A673 (cell line): ENCODE measurements around the gene POLE.
"Not testable (repeated sequence)": the region's sequence is repeated elsewhere in the genome, so short reads cannot be mapped to it uniquely, and the experiment has no call there.

Experiments
- EZH2 ChIP-seq: fragments of 200-600 bp; sonication (generic); IDR thresholded peaks from 2 replicates; pipeline ENCODE4 v1.6.1; 2017; ENCODE audit warnings: borderline replicate concordance, low read depth, mild to moderate bottlenecking, mixed read lengths, antibody characterized with exemption, low read length; ENCODE audit not compliant: poor library complexity, severe bottlenecking
- TF ChIP-seq, protein P1 (sequence below): fragments of 300-800, 200-600 bp; sonication (generic); conservative IDR thresholded peaks from 2 replicates; pipeline ENCODE4 v1.5.1; 2017; ENCODE audit warnings: low read depth, mild to moderate bottlenecking, antibody characterized with exemption, low read length, moderate library complexity, mixed read lengths

DNA sequence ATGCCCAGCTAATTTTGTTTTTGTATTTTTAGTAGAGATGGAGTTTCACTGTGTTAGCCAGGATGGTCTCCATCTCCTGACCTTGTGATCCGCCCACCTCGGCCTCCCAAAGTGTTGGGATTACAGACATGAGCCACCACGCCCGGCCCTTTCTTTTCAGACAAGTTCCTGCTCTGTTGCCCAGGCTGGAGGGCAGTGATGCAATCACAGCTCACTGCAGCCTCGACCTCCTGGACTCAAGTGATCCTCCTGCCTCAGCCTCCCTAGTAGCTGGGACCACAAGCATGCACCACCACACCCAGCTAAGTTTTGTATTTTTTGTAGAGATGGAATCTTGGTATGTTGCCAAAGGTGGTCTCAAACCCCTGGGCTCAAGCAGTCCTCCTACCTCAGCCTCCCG is 87.6 kb downstream of the POLE start:
- TF ChIP-seq, protein P1, sequence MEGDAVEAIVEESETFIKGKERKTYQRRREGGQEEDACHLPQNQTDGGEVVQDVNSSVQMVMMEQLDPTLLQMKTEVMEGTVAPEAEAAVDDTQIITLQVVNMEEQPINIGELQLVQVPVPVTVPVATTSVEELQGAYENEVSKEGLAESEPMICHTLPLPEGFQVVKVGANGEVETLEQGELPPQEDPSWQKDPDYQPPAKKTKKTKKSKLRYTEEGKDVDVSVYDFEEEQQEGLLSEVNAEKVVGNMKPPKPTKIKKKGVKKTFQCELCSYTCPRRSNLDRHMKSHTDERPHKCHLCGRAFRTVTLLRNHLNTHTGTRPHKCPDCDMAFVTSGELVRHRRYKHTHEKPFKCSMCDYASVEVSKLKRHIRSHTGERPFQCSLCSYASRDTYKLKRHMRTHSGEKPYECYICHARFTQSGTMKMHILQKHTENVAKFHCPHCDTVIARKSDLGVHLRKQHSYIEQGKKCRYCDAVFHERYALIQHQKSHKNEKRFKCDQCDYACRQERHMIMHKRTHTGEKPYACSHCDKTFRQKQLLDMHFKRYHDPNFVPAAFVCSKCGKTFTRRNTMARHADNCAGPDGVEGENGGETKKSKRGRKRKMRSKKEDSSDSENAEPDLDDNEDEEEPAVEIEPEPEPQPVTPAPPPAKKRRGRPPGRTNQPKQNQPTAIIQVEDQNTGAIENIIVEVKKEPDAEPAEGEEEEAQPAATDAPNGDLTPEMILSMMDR: not testable (repeated sequence)
- not testable (repeated sequence) for TF ChIP-seq EZH2
